Fibroblast of villous mesenchyme (primary cell): ENCODE measurements around the gene LTA4H. TPM values are rescaled to one million over a fixed set of nuclear protein-coding genes. Genes with fewer than 3 reads are reported as not detected.

ENCODE experiments used
- DNase-seq: peaks from one replicate; pipeline ENCODE4 v3.0.0-alpha.2; 2010; ENCODE audit warnings: low read depth
- H3K4me3 ChIP-seq: 2 replicates; pipeline ENCODE4 v1.5.1; 2011; ENCODE audit warnings: low read depth, mild to moderate bottlenecking, low read length
- CTCF ChIP-seq: IDR thresholded peaks from 2 replicates; pipeline ENCODE4 v1.5.1; 2012; ENCODE audit warnings: low read depth, mild to moderate bottlenecking, low read length; ENCODE audit not compliant: insufficient read depth
- total RNA-seq: library from RNA; depleted of rRNA; stranded (reverse); fragments of >200 nt; gene quantifications from 2 replicates; pipeline ENCODE4 v1.2.3, GENCODE V29; 2012

LTA4H gene
- 58.6 and 79.9 TPM in 2 replicates for total RNA-seq

- TF ChIP-seq CTCF: no peak
- H3K4me3 ChIP-seq: peak within 1 kb of the TSS; percentile 94
- peak; percentile 98 for DNase-seq
These were observed at the start of gene LTA4H for GRCh38 chr12:96035283-96036236. LTA4H (minus strand) TSS chr12:96035587; CDS start chr12:96035519, 68 bp downstream.

GRCh38 chr12:96084624-96085023 is 49.2 kb upstream of the LTA4H start:
- no peak for DNase-seq
- TF ChIP-seq CTCF: no peak
- H3K4me3 ChIP-seq: no peak overlapping the region

GRCh38 chr12:96083020-96083719 is 47.8 kb upstream of the LTA4H start:
- no peak overlapping the region for H3K4me3 ChIP-seq
- no peak for TF ChIP-seq CTCF
- DNase-seq: no peak

- no peak for DNase-seq
- no peak overlapping the region for H3K4me3 ChIP-seq
- no peak for TF ChIP-seq CTCF
These were observed 46.2 kb upstream of the LTA4H start for GRCh38 chr12:96081596-96081995.

GRCh38 chr12:96078231-96079135 is 43.1 kb upstream of the LTA4H start:
- no peak overlapping the region for H3K4me3 ChIP-seq
- no peak for DNase-seq
- no peak for TF ChIP-seq CTCF

- no peak for TF ChIP-seq CTCF
- H3K4me3 ChIP-seq: no peak overlapping the region
- DNase-seq: no peak
These were observed 41.7 kb upstream of the LTA4H start for GRCh38 chr12:96077081-96077480.
